Stimulated activated CD8-positive, alpha-beta memory T cell treated with anti-CD3 and anti-CD28 coated beads, Interleukin-15, amount 100 ng/mL, for 48 hours (primary cell): ENCODE data around the gene TBC1D9.

Experiments used
- DNase-seq, 2 donors: peaks; one replicate each; pipeline ENCODE4 v3.0.0-alpha.2; 2020; ENCODE audit warnings: low read depth in 2 of 2

TBC1D9 gene

GRCh38 chr4:140691369-140691768 is 64.8 kb downstream of the TBC1D9 start:
- no peak for DNase-seq

DNA sequence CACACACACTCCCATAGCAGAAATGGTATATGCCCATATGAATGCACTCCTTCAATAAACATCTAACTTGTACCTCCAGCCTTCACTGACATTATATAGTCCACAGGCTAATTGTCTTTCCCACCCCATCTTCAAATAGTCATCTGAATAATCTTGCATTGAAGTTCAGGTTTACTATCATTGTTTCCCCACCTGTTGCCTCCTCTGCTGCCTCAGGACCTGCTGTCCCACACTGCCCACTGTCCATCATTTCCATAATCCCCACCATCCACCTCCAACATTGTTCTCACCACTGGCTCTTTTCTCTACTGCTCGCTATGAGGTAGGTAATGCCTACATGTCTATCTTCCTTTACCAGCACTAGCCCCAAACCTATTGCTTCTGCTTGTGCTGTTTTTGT is 66.1 kb downstream of the TBC1D9 start:
- no peak for DNase-seq

- DNase-seq = no peak
These were observed 66.6 kb downstream of the TBC1D9 start for GRCh38 chr4:140689623-140690022.

- no peak for DNase-seq
These were observed 67.2 kb downstream of the TBC1D9 start for GRCh38 chr4:140688711-140689598.

DNA sequence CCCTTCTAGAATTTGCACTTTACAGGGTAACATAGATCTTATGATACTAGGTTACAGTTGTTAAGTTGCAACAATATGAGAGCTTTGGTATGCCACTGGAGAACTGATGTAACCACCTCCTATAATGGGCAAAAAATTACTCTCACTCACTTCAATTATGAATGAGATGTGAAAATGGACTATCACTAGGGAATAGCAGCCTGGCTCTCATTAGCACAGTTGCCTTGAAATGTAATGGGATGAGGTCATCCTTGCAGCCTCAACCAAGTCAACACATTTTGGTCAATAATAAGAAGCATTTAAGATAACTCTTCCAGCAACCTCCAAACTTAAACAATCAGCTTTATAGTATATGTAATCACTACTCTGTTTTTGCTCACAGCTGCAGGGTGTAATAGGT is 69.4 kb downstream of the TBC1D9 start:
- no peak for DNase-seq

GRCh38 chr4:140684314-140684713 is 71.9 kb downstream of the TBC1D9 start:
- DNase-seq = no peak

GRCh38 chr4:140681201-140681600 is 75.0 kb downstream of the TBC1D9 start:
- DNase-seq = no peak

GRCh38 chr4:140680686-140681085 is 75.5 kb downstream of the TBC1D9 start:
- no peak for DNase-seq

DNA sequence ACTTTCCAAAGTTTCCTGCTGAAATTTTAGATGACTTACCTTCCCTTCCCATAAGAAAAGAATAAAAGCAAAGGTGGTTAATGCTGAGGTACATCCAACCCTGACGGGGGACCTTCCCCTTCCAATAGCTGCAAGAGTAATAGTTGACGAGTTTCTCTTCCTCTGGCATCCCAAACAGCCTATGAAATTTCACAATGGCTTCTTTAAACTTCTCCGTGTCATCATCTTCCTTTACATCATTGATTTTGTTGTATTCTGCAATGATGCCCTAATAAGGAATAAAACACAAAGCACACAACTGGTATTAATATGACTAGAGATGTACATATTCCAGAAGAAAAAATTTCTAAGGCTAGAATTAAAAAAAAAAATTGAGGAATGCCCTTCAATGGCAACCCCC is 76.6 kb downstream of the TBC1D9 start:
- DNase-seq = no peak

- no peak for DNase-seq
These were observed 80.5 kb downstream of the TBC1D9 start for GRCh38 chr4:140675599-140676231.

GRCh38 chr4:140673729-140674128 is 82.5 kb downstream of the TBC1D9 start:
- no peak for DNase-seq

GRCh38 chr4:140672416-140672815 is 83.8 kb downstream of the TBC1D9 start:
- DNase-seq = no peak

DNA sequence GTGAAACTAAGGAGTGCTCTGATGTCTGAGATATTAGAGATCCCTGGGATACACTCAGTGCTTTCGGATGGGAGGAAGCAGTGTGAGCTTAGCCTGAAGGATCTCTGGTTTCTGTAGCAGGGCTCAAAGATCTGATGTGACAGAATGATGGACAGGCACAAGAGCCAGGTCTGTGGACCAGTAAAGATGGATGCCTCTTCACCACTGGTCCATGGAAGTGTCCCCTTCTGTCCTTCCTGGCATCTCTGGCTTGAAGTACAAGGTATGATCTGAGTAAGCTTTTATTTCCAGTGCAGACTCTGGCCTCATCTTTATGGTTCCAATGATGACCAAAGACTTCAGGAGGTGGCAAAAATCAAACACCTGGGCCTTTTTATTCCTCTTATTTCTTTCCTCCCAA is 88.1 kb downstream of the TBC1D9 start:
- no peak for DNase-seq

GRCh38 chr4:140666889-140667614 is 89.1 kb downstream of the TBC1D9 start:
- no peak for DNase-seq

- no peak for DNase-seq
These were observed 93.9 kb downstream of the TBC1D9 start for GRCh38 chr4:140662082-140662869.

- DNase-seq = no peak
These were observed 94.6 kb downstream of the TBC1D9 start for GRCh38 chr4:140661550-140661949.

- DNase-seq = no peak
These were observed 96.1 kb downstream of the TBC1D9 start for GRCh38 chr4:140659943-140660700.

- no peak for DNase-seq
These were observed 101.7 kb downstream of the TBC1D9 start for GRCh38 chr4:140654495-140654814.

- DNase-seq = no peak
These were observed 102.3 kb downstream of the TBC1D9 start for GRCh38 chr4:140653718-140654494.

- DNase-seq = no peak
These were observed 103.6 kb downstream of the TBC1D9 start for GRCh38 chr4:140652601-140653000.
